HG03439 (cell line): ENCODE measurements around the gene ZZZ3.
"Not testable (repeated sequence)": the region's sequence is repeated elsewhere in the genome, so short reads cannot be mapped to it uniquely, and the experiment has no call there.

Source experiments
- ATAC-seq: cut with Tn5 transposase; IDR thresholded peaks from one replicate; pipeline ENCODE4 v1.9.1; 2021; ENCODE audit warnings: mild to moderate bottlenecking, moderate library complexity; ENCODE audit not compliant: unreplicated experiment

Gene ZZZ3

GRCh38 chr1:77682460-77683159, at the start of gene ZZZ3:
TSS of gene ZZZ3 (minus strand) at chr1:77682658. CDS start at chr1:77633354, 49,304 bp downstream.
- peak; percentile 76 for ATAC-seq

GRCh38 chr1:77732090-77732489, 49.6 kb upstream of the ZZZ3 start:
- ATAC-seq = no peak

- ATAC-seq = no peak
These were observed 43.2 kb upstream of the ZZZ3 start for GRCh38 chr1:77725706-77726105.

- no peak for ATAC-seq
These were observed 35.7 kb upstream of the ZZZ3 start for GRCh38 chr1:77718181-77718580.

- ATAC-seq = no peak
These were observed 33.6 kb upstream of the ZZZ3 start for GRCh38 chr1:77716065-77716464.

GRCh38 chr1:77709727-77710126, 27.3 kb upstream of the ZZZ3 start:
- no peak for ATAC-seq

- no peak for ATAC-seq
These were observed 23.9 kb upstream of the ZZZ3 start for GRCh38 chr1:77706321-77706720.

- ATAC-seq = no peak
These were observed 22.3 kb upstream of the ZZZ3 start for GRCh38 chr1:77704736-77705135.

- not testable (repeated sequence) for ATAC-seq
These were observed 17.2 kb upstream of the ZZZ3 start for GRCh38 chr1:77699673-77700072.

- no peak for ATAC-seq
These were observed 15.0 kb upstream of the ZZZ3 start for GRCh38 chr1:77697441-77697840.

GRCh38 chr1:77688939-77689338, 6.5 kb upstream of the ZZZ3 start:
- ATAC-seq = no peak

- no peak for ATAC-seq
These were observed 5.1 kb upstream of the ZZZ3 start for GRCh38 chr1:77687519-77687906.

- no peak for ATAC-seq
These were observed 4.5 kb upstream of the ZZZ3 start for GRCh38 chr1:77686796-77687518.

GRCh38 chr1:77683160-77684148, 996 bp upstream of the ZZZ3 start:
- ATAC-seq = peak; percentile 77

- ATAC-seq = no peak
These were observed 2.3 kb downstream of the ZZZ3 start for GRCh38 chr1:77680173-77680572.

GRCh38 chr1:77678660-77679610, 3.5 kb downstream of the ZZZ3 start:
- ATAC-seq = no peak

- ATAC-seq = not testable (repeated sequence)
These were observed 7.7 kb downstream of the ZZZ3 start for GRCh38 chr1:77674807-77675206.

GRCh38 chr1:77673716-77674355, 8.6 kb downstream of the ZZZ3 start:
- no peak for ATAC-seq

GRCh38 chr1:77673030-77673429, 9.4 kb downstream of the ZZZ3 start:
- ATAC-seq = no peak

- ATAC-seq = peak; percentile 44
These were observed 10.1 kb downstream of the ZZZ3 start for GRCh38 chr1:77672374-77672773.
